ENCODE measurements around the gene RASEF.

The RASEF gene

DNA sequence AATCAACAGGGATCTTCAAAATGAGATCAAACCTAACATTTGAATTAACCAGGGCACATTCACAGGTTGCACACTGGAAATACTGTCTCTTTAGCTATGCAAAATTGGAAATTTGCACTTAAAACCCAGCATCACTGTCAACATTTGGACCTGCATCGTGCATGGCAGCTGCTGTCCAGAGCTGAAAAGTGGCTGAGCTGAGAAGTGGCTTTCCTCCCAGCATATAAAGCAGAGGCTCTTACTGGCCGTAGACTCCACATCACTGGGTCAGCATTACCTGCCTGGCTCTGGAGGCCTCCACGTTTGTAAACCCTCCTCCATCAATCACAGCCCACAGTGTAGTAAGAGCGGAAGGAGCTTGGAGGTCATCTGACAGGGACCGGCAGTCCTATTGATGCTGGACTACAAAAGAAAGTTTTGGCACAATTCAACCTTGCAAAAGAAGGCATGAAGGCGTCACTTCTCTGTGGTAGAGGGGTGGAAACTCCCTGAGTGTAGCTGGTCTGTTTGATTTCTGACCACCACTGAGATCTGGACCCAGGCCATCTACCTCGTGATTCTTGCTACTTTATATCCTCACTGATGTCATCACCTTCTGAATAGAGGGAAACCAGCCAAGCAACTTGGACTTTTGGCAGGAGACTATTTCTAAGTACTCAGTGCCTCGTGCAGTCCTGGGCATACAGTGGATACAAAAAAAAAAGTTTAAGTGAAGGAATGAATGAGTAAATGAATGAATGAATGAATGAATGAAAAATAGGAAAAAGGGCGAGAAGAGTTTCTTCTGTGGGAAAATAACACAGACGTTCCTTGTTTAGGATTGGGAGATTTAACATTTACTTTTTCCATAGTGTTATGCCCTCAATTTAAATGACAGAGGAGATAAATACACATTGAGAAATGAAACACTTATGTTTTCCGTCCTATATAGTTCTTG lies 14.8 kb downstream of the RASEF start:
- DNase-seq: no peak

GRCh38 chr9:83043597-83043996 lies 19.3 kb downstream of the RASEF start:
- DNase-seq: no peak

DNA sequence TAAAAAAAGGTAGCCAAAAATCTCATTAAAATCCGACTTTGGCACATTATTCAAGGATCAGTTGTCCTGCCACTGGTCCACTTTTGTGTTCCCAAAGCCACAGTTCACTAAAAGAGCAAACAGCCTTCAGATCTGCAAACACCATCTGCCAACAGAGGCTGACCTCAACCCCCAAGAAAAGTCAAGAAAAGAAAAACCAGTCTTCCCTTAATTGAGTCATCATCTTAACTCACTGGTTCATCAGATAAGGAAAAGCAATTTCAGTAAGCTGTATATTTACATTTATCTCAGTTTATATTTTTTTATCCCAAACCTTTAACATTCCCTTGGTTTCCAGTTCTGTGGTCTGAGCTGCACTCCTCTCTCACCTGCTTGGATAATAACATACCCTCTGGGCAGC lies 21.2 kb downstream of the RASEF start:
- DNase-seq: no peak

DNA sequence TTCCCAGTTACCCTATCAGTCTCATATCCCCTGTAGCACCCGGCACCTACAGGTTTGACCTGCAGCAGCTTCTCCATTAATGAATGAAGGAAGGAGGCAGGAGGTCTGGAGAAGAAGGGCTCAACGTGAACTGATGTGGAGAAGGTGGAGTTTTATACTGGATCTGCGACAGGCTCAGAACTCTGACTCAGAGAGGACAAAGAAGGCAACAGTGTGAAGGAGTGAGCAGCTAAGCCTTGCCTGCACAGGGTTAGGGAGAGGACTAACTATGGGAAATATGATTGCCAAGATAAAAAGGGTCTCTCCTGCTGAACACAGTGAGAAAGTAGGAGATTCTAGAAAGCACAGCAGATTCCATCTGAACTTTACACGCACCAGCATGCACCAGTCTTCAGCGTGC lies 23.6 kb downstream of the RASEF start:
- DNase-seq: no peak

- no peak for DNase-seq
Observed at GRCh38 chr9:83036043-83036442, 26.9 kb downstream of the RASEF start.

DNA sequence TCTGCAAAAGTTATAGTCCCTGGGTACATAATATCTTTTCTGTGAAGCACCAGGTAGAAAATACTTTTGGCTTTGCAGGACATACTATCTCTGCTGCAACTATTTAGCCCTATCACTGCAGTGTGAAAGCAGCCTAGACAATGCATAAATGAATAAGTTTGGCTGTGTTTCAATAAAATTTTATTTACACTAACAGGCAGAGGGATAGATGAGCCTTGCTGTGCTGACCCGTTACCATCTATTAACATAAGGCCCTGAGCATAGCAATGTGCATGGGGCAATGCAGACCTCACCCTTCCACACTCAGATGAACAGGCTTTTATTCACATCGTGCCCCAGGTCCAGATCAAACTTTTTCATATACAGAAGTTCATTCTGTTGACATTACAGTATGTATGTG lies 27.8 kb downstream of the RASEF start:
- DNase-seq: no peak

GRCh38 chr9:83034587-83034986 lies 28.4 kb downstream of the RASEF start:
- DNase-seq: no peak

DNA sequence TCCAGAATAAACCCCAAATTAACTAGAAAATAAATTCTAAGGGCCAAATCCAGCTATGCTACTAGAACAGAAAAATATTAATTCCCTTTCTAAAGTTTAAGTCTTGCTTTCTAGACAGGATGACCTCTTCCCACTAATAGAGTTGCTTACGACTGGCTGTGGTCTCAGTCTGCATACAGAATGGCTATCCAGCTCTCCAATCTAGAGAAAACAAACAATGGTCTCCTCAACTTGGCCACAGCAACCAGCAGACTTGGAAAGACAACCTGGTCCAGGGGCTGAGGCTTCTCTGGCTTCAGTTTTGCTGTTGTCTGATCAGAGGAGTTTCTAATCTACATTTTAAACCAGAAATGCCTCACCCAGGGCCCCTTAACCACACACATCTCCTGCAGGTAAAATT lies 28.9 kb downstream of the RASEF start:
- no peak for DNase-seq

GRCh38 chr9:83032065-83032625 lies 30.8 kb downstream of the RASEF start:
- no peak for DNase-seq

DNA sequence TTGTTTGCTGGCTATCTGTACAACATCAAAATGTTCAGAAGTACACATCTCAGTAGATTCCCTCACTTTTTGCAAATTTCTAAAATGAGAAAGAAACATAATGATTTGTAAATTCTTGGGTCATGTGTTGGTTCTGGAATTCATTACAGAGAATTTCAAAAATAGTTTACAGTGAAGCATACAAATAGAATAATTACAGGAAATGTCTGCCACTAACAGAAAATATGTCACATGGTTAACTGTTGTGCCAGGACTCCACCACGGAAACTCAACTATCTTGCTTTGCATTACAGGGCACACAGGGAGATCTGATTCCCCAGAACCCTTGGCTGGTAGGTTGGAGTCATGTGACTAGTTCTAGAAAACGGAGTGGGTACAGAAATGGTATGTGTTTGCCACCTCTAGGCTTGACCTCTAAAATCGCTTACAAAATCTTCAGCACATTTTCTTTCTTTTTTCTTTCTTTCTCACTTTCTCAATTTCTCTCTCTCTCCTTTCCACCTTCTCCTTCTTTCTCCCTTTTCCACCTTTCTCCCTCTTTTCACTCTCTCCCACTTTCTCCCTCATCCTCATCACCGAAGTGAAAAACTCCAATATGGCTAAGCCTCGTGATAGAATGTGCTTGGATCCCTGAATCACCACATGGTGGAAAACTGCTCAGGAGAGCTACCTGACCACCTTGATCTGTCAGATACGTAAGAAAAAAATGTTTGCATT lies 32.4 kb downstream of the RASEF start:
- no peak for DNase-seq

- DNase-seq: no peak
Observed at GRCh38 chr9:83029531-83030137, 33.3 kb downstream of the RASEF start.

DNA sequence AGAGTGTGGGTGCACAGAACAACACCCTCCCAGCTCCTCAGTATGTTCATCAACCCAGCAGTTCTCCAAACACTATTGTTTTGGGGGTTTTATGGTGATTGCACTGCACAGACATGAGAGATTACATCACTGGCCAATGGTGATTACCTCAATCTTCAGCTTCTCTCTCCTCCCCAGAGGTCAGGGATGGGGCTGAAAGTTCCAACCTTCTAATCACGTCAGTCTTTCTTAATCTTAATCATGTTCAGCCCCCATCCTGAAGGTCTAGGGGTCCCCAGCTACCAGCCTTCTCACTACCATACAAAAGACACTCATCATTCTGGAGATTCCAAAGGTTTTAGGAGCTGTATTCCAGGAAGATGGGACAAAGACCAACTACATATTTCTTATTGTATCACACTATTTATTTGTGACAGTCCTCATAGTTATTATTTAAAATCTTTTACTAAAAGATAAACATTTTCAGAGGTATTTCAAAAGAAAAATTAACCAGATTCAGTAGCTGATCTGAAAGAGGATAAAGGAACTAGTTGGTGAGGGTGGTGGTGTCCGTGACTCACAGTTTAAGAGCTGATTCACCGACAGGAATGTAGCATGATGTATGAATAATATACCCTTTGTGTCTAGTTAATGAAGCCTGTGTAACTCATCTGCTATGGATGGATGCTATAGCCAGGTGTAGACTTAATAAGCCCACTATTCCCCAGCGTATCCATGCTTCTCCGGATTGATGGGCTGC lies 35.6 kb downstream of the RASEF start:
- no peak for DNase-seq

- no peak for DNase-seq
Observed at GRCh38 chr9:83024506-83025125, 38.3 kb downstream of the RASEF start.

GRCh38 chr9:83023151-83023550 lies 39.8 kb downstream of the RASEF start:
- no peak for DNase-seq

GRCh38 chr9:83020864-83021263 lies 42.1 kb downstream of the RASEF start:
- no peak for DNase-seq

GRCh38 chr9:83020327-83020726 lies 42.6 kb downstream of the RASEF start:
- DNase-seq: no peak

DNA sequence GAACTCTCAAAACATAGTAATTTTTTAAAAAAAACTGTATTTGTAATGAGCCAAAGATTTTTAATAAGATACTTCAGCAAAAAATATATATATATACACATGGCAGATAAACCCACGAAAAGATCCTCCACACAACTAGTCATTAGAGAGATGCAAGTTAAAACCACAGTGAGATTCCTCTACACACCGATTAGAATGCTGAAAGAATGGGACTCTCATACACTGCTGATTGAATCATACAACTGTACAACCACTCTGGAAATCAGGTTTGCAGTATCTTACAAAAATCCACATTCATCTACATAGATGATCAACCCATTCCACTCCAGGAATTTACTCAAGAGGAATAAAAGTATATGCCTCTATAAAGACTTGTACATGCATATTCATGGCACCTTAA lies 43.7 kb downstream of the RASEF start:
- DNase-seq: no peak

GRCh38 chr9:83015897-83016296 lies 47.0 kb downstream of the RASEF start:
- DNase-seq: no peak

- no peak for DNase-seq
Observed at GRCh38 chr9:83013867-83014605, 48.9 kb downstream of the RASEF start.

GRCh38 chr9:83012922-83013838 lies 49.8 kb downstream of the RASEF start:
- no peak for DNase-seq
